Measurements from ENCODE around the gene APOA5.

APOA5 gene

DNA sequence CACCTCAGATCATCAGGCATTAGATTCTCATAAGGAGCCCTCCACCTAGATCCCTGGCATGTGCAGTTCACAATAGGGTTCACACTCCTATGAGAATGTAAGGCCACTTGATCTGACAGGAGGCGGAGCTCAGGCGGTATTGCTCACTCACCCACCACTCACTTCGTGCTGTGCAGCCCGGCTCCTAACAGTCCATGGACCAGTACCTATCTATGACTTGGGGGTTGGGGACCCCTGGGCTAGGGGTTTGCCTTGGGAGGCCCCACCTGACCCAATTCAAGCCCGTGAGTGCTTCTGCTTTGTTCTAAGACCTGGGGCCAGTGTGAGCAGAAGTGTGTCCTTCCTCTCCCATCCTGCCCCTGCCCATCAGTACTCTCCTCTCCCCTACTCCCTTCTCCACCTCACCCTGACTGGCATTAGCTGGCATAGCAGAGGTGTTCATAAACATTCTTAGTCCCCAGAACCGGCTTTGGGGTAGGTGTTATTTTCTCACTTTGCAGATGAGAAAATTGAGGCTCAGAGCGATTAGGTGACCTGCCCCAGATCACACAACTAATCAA, 40.2 kb upstream of the APOA5 start:
- TF ChIP-seq, protein P1, sequence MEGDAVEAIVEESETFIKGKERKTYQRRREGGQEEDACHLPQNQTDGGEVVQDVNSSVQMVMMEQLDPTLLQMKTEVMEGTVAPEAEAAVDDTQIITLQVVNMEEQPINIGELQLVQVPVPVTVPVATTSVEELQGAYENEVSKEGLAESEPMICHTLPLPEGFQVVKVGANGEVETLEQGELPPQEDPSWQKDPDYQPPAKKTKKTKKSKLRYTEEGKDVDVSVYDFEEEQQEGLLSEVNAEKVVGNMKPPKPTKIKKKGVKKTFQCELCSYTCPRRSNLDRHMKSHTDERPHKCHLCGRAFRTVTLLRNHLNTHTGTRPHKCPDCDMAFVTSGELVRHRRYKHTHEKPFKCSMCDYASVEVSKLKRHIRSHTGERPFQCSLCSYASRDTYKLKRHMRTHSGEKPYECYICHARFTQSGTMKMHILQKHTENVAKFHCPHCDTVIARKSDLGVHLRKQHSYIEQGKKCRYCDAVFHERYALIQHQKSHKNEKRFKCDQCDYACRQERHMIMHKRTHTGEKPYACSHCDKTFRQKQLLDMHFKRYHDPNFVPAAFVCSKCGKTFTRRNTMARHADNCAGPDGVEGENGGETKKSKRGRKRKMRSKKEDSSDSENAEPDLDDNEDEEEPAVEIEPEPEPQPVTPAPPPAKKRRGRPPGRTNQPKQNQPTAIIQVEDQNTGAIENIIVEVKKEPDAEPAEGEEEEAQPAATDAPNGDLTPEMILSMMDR (IDR thresholded peaks at IDR 0.05; ENCODE audit: low read depth, low read length) = no peak
- no peak overlapping the region for H3K4me3 ChIP-seq (ENCODE audit: low read depth, low read length)

DNA sequence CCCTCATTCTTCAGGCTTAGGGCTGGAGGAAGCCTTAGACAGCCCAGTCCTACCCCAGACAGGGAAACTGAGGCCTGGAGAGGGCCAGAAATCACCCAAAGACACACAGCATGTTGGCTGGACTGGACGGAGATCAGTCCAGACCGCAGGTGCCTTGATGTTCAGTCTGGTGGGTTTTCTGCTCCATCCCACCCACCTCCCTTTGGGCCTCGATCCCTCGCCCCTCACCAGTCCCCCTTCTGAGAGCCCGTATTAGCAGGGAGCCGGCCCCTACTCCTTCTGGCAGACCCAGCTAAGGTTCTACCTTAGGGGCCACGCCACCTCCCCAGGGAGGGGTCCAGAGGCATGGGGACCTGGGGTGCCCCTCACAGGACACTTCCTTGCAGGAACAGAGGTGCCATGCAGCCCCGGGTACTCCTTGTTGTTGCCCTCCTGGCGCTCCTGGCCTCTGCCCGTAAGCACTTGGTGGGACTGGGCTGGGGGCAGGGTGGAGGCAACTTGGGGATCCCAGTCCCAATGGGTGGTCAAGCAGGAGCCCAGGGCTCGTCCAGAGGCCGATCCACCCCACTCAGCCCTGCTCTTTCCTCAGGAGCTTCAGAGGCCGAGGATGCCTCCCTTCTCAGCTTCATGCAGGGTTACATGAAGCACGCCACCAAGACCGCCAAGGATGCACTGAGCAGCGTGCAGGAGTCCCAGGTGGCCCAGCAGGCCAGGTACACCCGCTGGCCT, 38.7 kb upstream of the APOA5 start:
- TF ChIP-seq, protein P1 (IDR thresholded peaks at IDR 0.05; ENCODE audit: low read depth, low read length) = no peak
- H3K4me3 ChIP-seq (ENCODE audit: low read depth, low read length) = no peak overlapping the region

DNA sequence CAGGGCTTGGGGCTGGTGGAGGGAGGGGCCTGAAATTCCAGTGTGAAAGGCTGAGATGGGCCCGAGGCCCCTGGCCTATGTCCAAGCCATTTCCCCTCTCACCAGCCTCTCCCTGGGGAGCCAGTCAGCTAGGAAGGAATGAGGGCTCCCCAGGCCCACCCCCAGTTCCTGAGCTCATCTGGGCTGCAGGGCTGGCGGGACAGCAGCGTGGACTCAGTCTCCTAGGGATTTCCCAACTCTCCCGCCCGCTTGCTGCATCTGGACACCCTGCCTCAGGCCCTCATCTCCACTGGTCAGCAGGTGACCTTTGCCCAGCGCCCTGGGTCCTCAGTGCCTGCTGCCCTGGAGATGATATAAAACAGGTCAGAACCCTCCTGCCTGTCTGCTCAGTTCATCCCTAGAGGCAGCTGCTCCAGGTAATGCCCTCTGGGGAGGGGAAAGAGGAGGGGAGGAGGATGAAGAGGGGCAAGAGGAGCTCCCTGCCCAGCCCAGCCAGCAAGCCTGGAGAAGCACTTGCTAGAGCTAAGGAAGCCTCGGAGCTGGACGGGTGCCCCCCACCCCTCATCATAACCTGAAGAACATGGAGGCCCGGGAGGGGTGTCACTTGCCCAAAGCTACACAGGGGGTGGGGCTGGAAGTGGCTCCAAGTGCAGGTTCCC, 38.0 kb upstream of the APOA5 start, which contains the start of gene APOC3:
TSS of gene APOC3 (plus strand) at position 383 of the 659 bp plus-strand sequence. CDS start 676 bp downstream, outside the sequence.
- H3K4me3 ChIP-seq (ENCODE audit: low read depth, low read length) = no peak within 1 kb of the TSS
- TF ChIP-seq, protein P1 (IDR thresholded peaks at IDR 0.05; ENCODE audit: low read depth, low read length) = no peak

DNA sequence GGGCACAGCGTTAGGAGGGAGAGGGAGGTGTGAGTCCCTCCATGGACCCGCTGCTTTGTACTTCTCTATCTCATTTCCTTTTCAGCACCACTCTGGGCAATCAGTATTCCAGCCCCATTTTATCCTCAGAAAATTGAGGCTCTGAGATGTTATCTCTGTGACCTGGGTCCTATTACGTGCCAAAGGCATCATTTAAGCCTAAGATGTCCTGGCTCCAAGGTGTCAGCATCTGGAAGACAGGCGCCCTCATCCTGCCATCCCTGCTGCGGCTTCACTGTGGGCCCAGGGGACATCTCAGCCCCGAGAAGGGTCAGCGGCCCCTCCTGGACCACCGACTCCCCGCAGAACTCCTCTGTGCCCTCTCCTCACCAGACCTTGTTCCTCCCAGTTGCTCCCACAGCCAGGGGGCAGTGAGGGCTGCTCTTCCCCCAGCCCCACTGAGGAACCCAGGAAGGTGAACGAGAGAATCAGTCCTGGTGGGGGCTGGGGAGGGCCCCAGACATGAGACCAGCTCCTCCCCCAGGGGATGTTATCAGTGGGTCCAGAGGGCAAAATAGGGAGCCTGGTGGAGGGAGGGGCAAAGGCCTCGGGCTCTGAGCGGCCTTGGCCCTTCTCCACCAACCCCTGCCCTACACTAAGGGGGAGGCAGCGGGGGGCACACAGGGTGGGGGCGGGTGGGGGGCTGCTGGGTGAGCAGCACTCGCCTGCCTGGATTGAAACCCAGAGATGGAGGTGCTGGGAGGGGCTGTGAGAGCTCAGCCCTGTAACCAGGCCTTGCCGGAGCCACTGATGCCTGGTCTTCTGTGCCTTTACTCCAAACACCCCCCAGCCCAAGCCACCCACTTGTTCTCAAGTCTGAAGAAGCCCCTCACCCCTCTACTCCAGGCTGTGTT, 37.2 kb upstream of the APOA5 start:
- TF ChIP-seq, protein P1 (IDR thresholded peaks at IDR 0.05; ENCODE audit: low read depth, low read length) = no peak
- H3K4me3 ChIP-seq (ENCODE audit: low read depth, low read length) = no peak overlapping the region

DNA sequence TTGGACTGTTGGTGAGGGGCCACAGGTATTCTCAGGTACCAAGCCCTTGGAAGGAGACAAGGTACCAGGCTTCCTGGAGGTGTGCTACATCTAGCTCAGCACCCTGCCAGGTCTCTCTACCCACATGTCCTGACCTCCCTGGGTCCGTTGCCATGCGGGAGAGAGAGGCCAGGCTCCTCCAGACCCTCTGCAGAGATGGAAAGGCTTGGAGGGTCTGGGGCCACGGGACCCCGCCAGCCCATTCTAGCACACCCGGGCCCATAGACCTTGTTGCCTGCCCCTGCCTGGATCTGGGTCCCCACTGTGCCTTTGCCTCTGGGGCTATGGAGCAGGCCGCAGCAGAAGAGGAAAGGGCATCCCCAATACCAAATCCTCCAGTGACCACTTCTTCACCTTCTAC, 35.8 kb upstream of the APOA5 start:
- TF ChIP-seq, protein P1 (IDR thresholded peaks at IDR 0.05; ENCODE audit: low read depth, low read length) = no peak
- no peak overlapping the region for H3K4me3 ChIP-seq (ENCODE audit: low read depth, low read length)

DNA sequence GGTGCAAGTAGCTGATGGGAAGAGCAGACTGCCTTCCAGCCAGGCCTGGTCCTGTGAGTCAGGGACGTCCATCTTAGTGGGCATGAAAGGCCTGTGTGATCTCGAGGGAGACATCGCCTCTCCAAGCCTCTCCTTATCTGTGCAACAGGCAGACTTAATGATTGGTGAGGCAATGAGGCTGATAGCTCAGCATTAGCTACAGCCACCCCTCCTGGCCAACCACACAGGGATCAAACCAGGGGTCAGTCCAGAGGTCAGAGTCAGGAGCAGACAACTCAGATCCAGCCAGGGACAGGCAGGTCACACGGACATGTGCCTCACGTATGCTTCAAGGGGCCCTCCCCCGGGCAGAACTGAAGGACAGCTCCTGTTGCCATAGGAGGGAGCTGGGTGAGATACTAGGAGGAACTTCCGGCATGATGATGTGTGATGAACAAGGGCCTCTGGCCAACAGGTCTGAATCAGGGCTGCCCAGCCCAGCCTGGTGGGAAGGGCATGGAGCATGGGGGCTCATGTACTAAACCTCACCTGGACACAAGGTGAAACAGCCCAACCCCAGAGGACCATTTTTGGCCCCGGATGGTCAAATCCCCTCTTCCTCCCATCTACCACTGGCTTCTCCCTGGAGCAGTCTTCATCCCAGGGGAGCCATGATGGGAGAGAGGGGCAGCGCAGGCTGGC, 35.2 kb upstream of the APOA5 start:
- TF ChIP-seq, protein P1 (IDR thresholded peaks at IDR 0.05; ENCODE audit: low read depth, low read length) = no peak
- H3K4me3 ChIP-seq (ENCODE audit: low read depth, low read length) = no peak overlapping the region

All from WI38 (cell line).